DOHH2 (cell line): ENCODE data around the gene PPM1M.

Experiments used
- H3F3A ChIP-seq: fragments of 200-600 bp; sonication (generic), shearing (Covaris generic); 2 replicates; pipeline ENCODE4 v1.6.0; 2016; ENCODE audit warnings: antibody characterized with exemption, mild to moderate bottlenecking; ENCODE audit not compliant: control insufficient read depth, insufficient read depth
- H3K27ac ChIP-seq: fragments of 200-600 bp; sonication (generic); 2 replicates; pipeline ENCODE4 v1.5.1; 2014; ENCODE audit warnings: low read depth, mild to moderate bottlenecking, low read length, moderate library complexity
- H3K27me3 ChIP-seq: fragments of 200-600 bp; sonication (generic); 2 replicates; pipeline ENCODE4 v1.6.1; 2014; ENCODE audit warnings: mild to moderate bottlenecking, low read length, mixed read lengths; ENCODE audit not compliant: control insufficient read depth
- H3K36me3 ChIP-seq: fragments of 200-600 bp; sonication (generic); 2 replicates; pipeline ENCODE4 v1.6.1; 2014; ENCODE audit warnings: mild to moderate bottlenecking, low read length, moderate library complexity, mixed read lengths; ENCODE audit not compliant: control insufficient read depth
- H3K4me1 ChIP-seq: fragments of 200-600 bp; sonication (generic); 2 replicates; pipeline ENCODE4 v1.6.1; 2014; ENCODE audit warnings: mild to moderate bottlenecking, low read length, mixed read lengths; ENCODE audit not compliant: control insufficient read depth
- H3K4me2 ChIP-seq: fragments of 200-600 bp; sonication (generic); 2 replicates; pipeline ENCODE4 v1.6.0; 2014; ENCODE audit warnings: mild to moderate bottlenecking, low read length, moderate library complexity
- H3K4me3 ChIP-seq: fragments of 200-600 bp; sonication (generic); 2 replicates; pipeline ENCODE4 v1.5.1; 2014; ENCODE audit warnings: mild to moderate bottlenecking, low read length, mixed read lengths
- H3K79me2 ChIP-seq: fragments of 200-600 bp; sonication (generic); 2 replicates; pipeline ENCODE4 v1.6.1; 2014; ENCODE audit warnings: mild to moderate bottlenecking, low read length, mixed read lengths; ENCODE audit not compliant: control insufficient read depth
- H3K9me2 ChIP-seq: fragments of 200-600 bp; sonication (generic); replicated peaks from 2 replicates; pipeline ENCODE4 v1.6.1; 2014; ENCODE audit warnings: mild to moderate bottlenecking, low read length, mixed read lengths; ENCODE audit not compliant: control insufficient read depth
- H3K9me3 ChIP-seq: fragments of 200-600 bp; sonication (generic); 2 replicates; pipeline ENCODE4 v1.6.1; 2014; ENCODE audit warnings: antibody characterized with exemption, low read length, mixed read lengths; ENCODE audit not compliant: control insufficient read depth, insufficient read depth
- H4K20me1 ChIP-seq: fragments of 200-600 bp; sonication (generic); 2 replicates; pipeline ENCODE4 v1.6.0; 2014; ENCODE audit warnings: low read depth, mild to moderate bottlenecking, antibody characterized with exemption, low read length, moderate library complexity; ENCODE audit not compliant: control insufficient read depth, insufficient read depth
- CTCF ChIP-seq: fragments of 200-600 bp; sonication (generic); IDR thresholded peaks from one replicate; pipeline ENCODE4 v1.5.1; 2014; ENCODE audit warnings: antibody characterized with exemption, mild to moderate bottlenecking, low read depth, low read length; ENCODE audit not compliant: poor library complexity, severe bottlenecking
- EZH2phosphoT487 ChIP-seq: fragments of 200-600 bp; sonication (generic); IDR thresholded peaks from 2 replicates; pipeline ENCODE4 v1.6.1; 2017; ENCODE audit warnings: borderline replicate concordance, mild to moderate bottlenecking, antibody characterized with exemption, low read length, moderate library complexity, mixed read lengths

PPM1M gene

GRCh38 chr3:52204337-52205073 is 41.1 kb upstream of the PPM1M start:
- H3K4me3 ChIP-seq: no peak overlapping the region
- H3K36me3 ChIP-seq: peaks cover 92% of the 10 kb centered on the region
- no peaks in the 10 kb centered on the region for H4K20me1 ChIP-seq
- H3F3A ChIP-seq: no peaks in the 10 kb centered on the region
- no peaks in the 10 kb centered on the region for H3K9me3 ChIP-seq
- no peak for TF ChIP-seq CTCF
- TF ChIP-seq EZH2phosphoT487: no peak
- H3K27me3 ChIP-seq: no peaks in the 10 kb centered on the region
- H3K9me2 ChIP-seq: no peaks in the 10 kb centered on the region
- H3K4me2 ChIP-seq: no peak overlapping the region
- no peak overlapping the region for H3K27ac ChIP-seq
- peaks cover 23% of the 10 kb centered on the region for H3K4me1 ChIP-seq
- H3K79me2 ChIP-seq: peaks cover under 1% of the 10 kb centered on the region; the same call in 1 of the 2 replicates

- Histone ChIP-seq H3K4me3 (no peak overlapping the region), H3K27ac (no peak overlapping the region), H3F3A (no peaks in the 10 kb centered on the region), H3K4me1 (peaks cover 20% of the 10 kb centered on the region), H3K9me2 (no peaks in the 10 kb centered on the region), H3K4me2 (no peak overlapping the region), H3K27me3 (no peaks in the 10 kb centered on the region), H3K9me3 (no peaks in the 10 kb centered on the region), H3K36me3 (peaks cover 93% of the 10 kb centered on the region), H3K79me2 (no peaks in the 10 kb centered on the region), H4K20me1 (no peaks in the 10 kb centered on the region)
- no peak for TF ChIP-seq CTCF
- TF ChIP-seq EZH2phosphoT487: no peak
Observed at GRCh38 chr3:52205727-52206372, 39.7 kb upstream of the PPM1M start.

GRCh38 chr3:52208556-52208955 is 37.0 kb upstream of the PPM1M start:
- peaks cover 93% of the 10 kb centered on the region for H3K36me3 ChIP-seq

More at GRCh38 chr3:52208556-52208955, 37.0 kb upstream of the PPM1M start:
- Histone ChIP-seq H3K9me3 (no peaks in the 10 kb centered on the region), H4K20me1 (no peaks in the 10 kb centered on the region), H3K4me3 (no peak overlapping the region), H3K27me3 (no peaks in the 10 kb centered on the region), H3K27ac (no peak overlapping the region), H3K4me2 (no peak overlapping the region), H3F3A (peaks cover 4% of the 10 kb centered on the region), H3K9me2 (no peaks in the 10 kb centered on the region), H3K4me1 (no peaks in the 10 kb centered on the region), H3K79me2 (no peaks in the 10 kb centered on the region)
- no peak for TF ChIP-seq CTCF
- TF ChIP-seq EZH2phosphoT487: no peak
